ENCODE results near the gene WDR1.
"Not testable (repeated sequence)": the region's sequence is repeated elsewhere in the genome, so short reads cannot be mapped to it uniquely, and the experiment has no call there.

The WDR1 gene

DNA sequence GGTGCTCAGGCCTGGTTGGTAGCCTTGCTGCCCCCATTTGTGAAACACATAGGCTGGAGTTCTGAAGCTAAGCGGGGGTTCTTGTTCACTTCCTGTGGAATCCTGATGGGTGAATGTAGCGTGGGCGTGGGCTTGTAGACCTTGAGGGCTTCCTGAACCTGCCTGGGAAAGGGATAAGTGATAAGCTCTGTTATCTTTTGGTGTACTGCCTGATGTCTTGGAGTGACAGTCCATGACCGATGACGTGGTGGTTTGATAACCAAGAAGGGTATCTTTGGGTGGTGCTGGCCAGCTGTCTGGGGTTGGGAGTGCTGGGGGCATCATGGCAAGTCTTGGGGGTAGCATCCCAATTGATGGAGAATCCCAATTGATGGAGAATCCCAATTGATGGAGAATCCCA is 17.5 kb upstream of the WDR1 start:
- Histone ChIP-seq H3K27me3 (ENCODE audit: control insufficient read depth in 2 of 2, insufficient read depth in 2 of 2, low read length in 2 of 2) (no peaks in the 10 kb centered on the region), H3K9ac (ENCODE audit: low read depth in 1 of 2, low read length in 2 of 2) (no peak overlapping the region), H3K9me3 (ENCODE audit: control insufficient read depth in 2 of 2, low read length in 2 of 2) (no peaks in the 10 kb centered on the region)

DNA sequence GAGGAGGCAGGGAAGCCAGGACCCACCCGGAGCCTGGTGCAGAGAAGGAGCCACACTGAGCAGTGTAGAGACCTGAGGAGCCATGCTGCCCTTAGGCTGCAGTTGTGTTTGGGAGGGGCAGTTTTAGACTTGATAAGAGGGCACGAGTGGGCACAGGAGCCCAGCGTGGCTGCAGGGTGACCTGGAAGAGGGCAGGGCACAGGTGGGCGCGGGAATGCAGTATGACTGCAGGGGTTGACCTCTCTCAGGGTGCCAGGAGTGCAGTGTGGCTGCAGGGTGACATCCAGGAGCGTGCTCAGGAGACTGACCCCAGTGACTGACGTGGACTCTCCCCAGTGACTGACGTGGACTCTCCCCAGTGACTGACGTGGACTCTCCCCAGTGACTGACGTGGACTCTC is 14.6 kb upstream of the WDR1 start:
- Histone ChIP-seq H3K27me3 (ENCODE audit: control insufficient read depth in 2 of 2, insufficient read depth in 2 of 2, low read length in 2 of 2) (no peaks in the 10 kb centered on the region), H3K27ac (ENCODE audit: low read depth in 2 of 2, low read length in 2 of 2) (no peak overlapping the region), H3K36me3 (ENCODE audit: control insufficient read depth in 2 of 2, insufficient read depth in 2 of 2, low read length in 2 of 2) (no peaks in the 10 kb centered on the region), H3K9ac (ENCODE audit: low read depth in 1 of 2, low read length in 2 of 2) (no peak overlapping the region), H3K9me3 (ENCODE audit: control insufficient read depth in 2 of 2, low read length in 2 of 2) (no peaks in the 10 kb centered on the region), H3K4me1 (ENCODE audit: control insufficient read depth in 2 of 2, insufficient read depth in 2 of 2, low read length in 2 of 2) (peaks cover 0 to 2% of the 10 kb centered on the region in 2 donors), H3K4me3 (ENCODE audit: low read length in 2 of 2) (no peak overlapping the region)

More for the DNA sequence above, 17.5 kb upstream of the WDR1 start:
- no peaks in the 10 kb centered on the region for H3K36me3 ChIP-seq (ENCODE audit: control insufficient read depth in 2 of 2, insufficient read depth in 2 of 2, low read length in 2 of 2)
- peaks cover 0 to 2% of the 10 kb centered on the region in 2 donors for H3K4me1 ChIP-seq (ENCODE audit: control insufficient read depth in 2 of 2, insufficient read depth in 2 of 2, low read length in 2 of 2)
- H3K4me3 ChIP-seq (ENCODE audit: low read length in 2 of 2), result no peak overlapping the region
- H3K27ac ChIP-seq (ENCODE audit: low read depth in 2 of 2, low read length in 2 of 2), result no peak overlapping the region

DNA sequence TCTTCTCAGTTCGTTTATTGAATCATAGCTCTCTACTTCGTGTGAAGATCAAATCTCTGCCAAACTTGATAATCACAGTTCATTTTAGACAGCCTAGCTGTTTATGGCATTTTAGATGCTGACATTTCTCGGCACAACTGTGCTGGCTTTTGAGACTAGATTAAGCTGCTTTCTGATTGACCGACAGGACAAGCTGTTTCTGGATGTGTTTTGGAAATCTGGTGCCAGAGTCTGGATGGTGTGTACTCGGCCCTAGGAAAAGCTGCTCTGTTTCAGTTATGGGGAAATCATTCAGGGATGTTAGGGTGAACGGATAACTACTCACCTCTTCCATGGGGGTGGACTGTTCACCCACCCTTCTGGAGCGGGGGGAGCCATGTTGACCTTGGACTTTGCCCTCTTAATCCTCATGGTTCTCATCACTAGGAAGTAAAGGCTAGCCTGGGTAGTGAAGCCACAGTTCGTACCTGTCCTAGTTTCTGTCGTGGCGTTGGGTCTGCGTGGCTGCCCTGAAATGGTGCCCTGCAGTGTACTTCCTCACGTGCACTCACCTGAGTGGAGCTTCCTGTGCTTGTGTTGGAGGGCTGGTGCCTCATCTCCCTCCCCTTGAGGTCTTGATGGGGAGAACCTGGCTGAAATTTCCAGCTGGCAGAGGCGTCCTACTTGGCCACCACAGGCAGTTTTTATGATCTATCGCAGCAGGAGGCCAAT is 13.7 kb upstream of the WDR1 start:
- Histone ChIP-seq H3K27ac (ENCODE audit: low read depth in 2 of 2, low read length in 2 of 2) (no peak overlapping the region), H3K36me3 (ENCODE audit: control insufficient read depth in 2 of 2, insufficient read depth in 2 of 2, low read length in 2 of 2) (no peaks in the 10 kb centered on the region), H3K4me1 (ENCODE audit: control insufficient read depth in 2 of 2, insufficient read depth in 2 of 2, low read length in 2 of 2) (peaks cover 0 to 2% of the 10 kb centered on the region in 2 donors), H3K9ac (ENCODE audit: low read depth in 1 of 2, low read length in 2 of 2) (no peak overlapping the region), H3K9me3 (ENCODE audit: control insufficient read depth in 2 of 2, low read length in 2 of 2) (no peaks in the 10 kb centered on the region), H3K27me3 (ENCODE audit: control insufficient read depth in 2 of 2, insufficient read depth in 2 of 2, low read length in 2 of 2) (no peaks in the 10 kb centered on the region), H3K4me3 (ENCODE audit: low read length in 2 of 2) (no peak overlapping the region)

DNA sequence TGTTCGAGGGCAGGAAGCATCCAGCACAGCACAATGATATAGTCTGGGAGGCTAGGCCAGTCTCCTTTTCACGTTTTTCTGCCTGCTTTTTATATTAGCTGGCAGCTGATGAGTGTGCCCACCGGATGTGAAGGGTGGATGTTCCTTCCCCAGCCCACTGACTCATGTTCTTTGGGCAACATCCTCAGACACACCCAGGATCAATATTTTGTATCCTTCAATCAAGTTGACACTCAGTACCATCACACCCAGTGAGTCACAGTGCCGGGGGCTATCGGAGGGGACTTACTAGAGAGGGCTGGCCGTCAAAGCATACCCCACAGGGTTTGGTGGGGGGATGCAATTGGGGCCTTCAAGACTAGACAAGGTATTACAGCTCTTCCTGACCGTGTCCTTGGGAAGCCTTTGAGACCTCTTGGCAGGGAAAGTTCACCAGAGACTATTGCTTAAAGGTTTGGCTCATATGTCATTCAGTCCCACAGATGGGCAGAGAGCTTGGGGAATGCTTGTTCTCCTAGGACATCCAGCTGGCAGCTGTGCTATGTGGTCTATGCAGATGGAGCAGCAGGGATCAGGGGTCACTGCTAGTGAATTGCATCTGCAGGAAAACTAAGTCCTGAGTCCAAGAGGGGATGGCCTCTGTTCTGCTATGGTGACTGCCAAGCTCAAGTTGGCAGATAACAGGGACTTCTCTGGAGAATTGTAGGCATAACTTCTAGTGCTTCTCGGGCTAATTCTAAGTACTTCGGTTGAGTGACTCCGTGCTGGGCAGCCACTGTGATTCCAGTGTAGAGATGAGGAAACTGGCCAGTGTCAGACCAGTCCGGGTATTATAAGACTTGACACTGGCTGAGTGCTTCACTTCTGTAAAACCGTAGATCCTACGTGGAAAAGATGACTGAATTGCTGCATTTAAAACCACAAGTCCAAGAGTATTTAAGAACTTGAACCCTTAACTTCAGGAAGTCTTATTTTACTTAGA is 12.9 kb upstream of the WDR1 start:
- no peaks in the 10 kb centered on the region for H3K36me3 ChIP-seq (ENCODE audit: control insufficient read depth in 2 of 2, insufficient read depth in 2 of 2, low read length in 2 of 2)
- peaks cover 0 to 2% of the 10 kb centered on the region in 2 donors for H3K4me1 ChIP-seq (ENCODE audit: control insufficient read depth in 2 of 2, insufficient read depth in 2 of 2, low read length in 2 of 2)
- no peaks in the 10 kb centered on the region for H3K9me3 ChIP-seq (ENCODE audit: control insufficient read depth in 2 of 2, low read length in 2 of 2)
- H3K9ac ChIP-seq (ENCODE audit: low read depth in 1 of 2, low read length in 2 of 2), result no peak overlapping the region
- H3K27ac ChIP-seq (ENCODE audit: low read depth in 2 of 2, low read length in 2 of 2), result no peak overlapping the region
- no peaks in the 10 kb centered on the region for H3K27me3 ChIP-seq (ENCODE audit: control insufficient read depth in 2 of 2, insufficient read depth in 2 of 2, low read length in 2 of 2)
- H3K4me3 ChIP-seq (ENCODE audit: low read length in 2 of 2), result no peak overlapping the region

DNA sequence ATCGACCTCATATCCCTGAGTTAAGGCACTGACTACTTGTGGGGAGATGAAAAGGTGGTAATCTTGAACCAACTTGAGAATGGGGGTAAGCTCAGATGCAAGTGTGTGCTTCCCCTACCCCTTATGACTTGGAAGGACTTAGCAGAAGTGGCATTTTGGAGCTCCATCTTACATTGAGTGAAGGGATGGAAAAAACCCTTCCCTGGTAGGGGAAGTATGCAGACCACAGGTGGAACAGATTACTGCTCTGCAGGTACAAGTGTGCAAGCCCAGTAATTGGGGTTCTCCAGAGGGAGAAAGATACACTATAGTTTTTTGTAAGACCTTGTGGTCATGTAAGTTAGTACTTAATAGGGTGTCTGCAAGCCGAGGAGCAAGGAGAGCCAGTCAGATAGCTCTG is 12.2 kb upstream of the WDR1 start:
- H3K36me3 ChIP-seq (ENCODE audit: control insufficient read depth in 2 of 2, insufficient read depth in 2 of 2, low read length in 2 of 2), result no peaks in the 10 kb centered on the region
- peaks cover 3 to 6% of the 10 kb centered on the region in 2 donors for H3K4me1 ChIP-seq (ENCODE audit: control insufficient read depth in 2 of 2, insufficient read depth in 2 of 2, low read length in 2 of 2)
- H3K9ac ChIP-seq (ENCODE audit: low read depth in 1 of 2, low read length in 2 of 2), result no peak overlapping the region
- no peaks in the 10 kb centered on the region for H3K27me3 ChIP-seq (ENCODE audit: control insufficient read depth in 2 of 2, insufficient read depth in 2 of 2, low read length in 2 of 2)
- H3K9me3 ChIP-seq (ENCODE audit: control insufficient read depth in 2 of 2, low read length in 2 of 2), result no peaks in the 10 kb centered on the region
- no peak overlapping the region for H3K27ac ChIP-seq (ENCODE audit: low read depth in 2 of 2, low read length in 2 of 2)
- H3K4me3 ChIP-seq (ENCODE audit: low read length in 2 of 2), result no peak overlapping the region

DNA sequence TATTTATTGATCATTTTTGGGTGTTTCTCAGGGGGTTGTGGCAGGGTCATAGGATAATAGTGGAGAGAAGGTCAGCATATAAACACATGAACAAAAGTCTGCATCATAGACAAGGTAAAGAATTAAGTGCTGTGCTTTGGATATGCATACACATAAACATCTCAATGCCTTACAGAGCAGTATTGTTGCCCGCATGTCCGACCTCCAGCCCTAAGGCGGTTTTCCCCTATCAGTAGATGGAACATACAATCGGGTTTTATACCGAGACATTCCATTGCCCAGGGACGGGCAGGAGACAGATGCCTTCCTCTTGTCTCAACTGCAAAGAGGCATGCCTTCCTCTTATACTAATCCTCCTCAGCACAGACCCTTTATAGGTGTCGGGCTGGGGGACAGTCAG is 10.9 kb upstream of the WDR1 start:
- H3K4me3 ChIP-seq (ENCODE audit: low read length in 2 of 2); H3K9me3 ChIP-seq (ENCODE audit: control insufficient read depth in 2 of 2, low read length in 2 of 2); H3K27me3 ChIP-seq (ENCODE audit: control insufficient read depth in 2 of 2, insufficient read depth in 2 of 2, low read length in 2 of 2); H3K36me3 ChIP-seq (ENCODE audit: control insufficient read depth in 2 of 2, insufficient read depth in 2 of 2, low read length in 2 of 2); H3K9ac ChIP-seq (ENCODE audit: low read depth in 1 of 2, low read length in 2 of 2); H3K27ac ChIP-seq (ENCODE audit: low read depth in 2 of 2, low read length in 2 of 2): not testable (repeated sequence)
- peaks cover 6 to 10% of the 10 kb centered on the region in 2 donors for H3K4me1 ChIP-seq (ENCODE audit: control insufficient read depth in 2 of 2, insufficient read depth in 2 of 2, low read length in 2 of 2)

DNA sequence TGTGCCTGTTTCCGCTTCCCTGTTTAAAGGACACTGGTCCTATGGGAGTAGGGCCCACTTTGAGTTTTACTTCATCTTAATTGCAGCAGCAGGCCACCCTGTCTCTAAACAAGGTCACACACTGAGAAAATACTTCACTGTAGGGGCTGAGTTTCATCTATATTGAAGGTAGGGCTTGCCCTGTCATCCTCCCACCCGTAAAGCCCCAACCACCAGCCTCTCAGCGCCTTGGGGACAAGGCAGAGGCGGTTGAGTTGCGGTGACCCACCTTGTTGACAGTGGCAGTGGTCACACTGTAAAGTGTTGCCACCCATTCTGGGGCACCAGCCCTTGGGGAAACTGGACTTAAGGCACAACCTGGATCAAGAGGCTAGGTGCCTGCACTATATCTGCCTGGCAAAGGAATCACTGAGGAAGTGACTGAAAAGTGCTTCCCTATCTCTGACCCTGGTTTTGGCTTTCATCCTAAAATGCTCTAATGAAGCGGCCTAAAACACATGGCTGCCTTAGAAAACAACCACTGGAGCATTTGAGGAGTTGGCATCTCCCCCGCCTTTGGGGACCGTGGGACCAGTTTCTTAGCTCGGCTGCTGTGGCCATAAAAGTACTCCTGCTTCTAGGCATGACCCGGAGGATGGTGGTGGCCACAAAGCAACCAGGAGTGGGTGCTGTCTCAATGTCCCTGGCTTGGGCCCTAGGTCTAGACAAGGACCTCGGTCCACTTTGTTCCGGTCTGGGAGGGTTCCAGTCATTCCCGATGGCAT is 7.8 kb upstream of the WDR1 start:
- Histone ChIP-seq H3K9ac (ENCODE audit: low read depth in 1 of 2, low read length in 2 of 2) (no peak overlapping the region), H3K27ac (ENCODE audit: low read depth in 2 of 2, low read length in 2 of 2) (no peak overlapping the region), H3K4me1 (ENCODE audit: control insufficient read depth in 2 of 2, insufficient read depth in 2 of 2, low read length in 2 of 2) (peaks cover 11 to 19% of the 10 kb centered on the region in 2 donors), H3K4me3 (ENCODE audit: low read length in 2 of 2) (no peak overlapping the region), H3K27me3 (ENCODE audit: control insufficient read depth in 2 of 2, insufficient read depth in 2 of 2, low read length in 2 of 2) (no peaks in the 10 kb centered on the region), H3K9me3 (ENCODE audit: control insufficient read depth in 2 of 2, low read length in 2 of 2) (no peaks in the 10 kb centered on the region), H3K36me3 (ENCODE audit: control insufficient read depth in 2 of 2, insufficient read depth in 2 of 2, low read length in 2 of 2) (no peaks in the 10 kb centered on the region)

DNA sequence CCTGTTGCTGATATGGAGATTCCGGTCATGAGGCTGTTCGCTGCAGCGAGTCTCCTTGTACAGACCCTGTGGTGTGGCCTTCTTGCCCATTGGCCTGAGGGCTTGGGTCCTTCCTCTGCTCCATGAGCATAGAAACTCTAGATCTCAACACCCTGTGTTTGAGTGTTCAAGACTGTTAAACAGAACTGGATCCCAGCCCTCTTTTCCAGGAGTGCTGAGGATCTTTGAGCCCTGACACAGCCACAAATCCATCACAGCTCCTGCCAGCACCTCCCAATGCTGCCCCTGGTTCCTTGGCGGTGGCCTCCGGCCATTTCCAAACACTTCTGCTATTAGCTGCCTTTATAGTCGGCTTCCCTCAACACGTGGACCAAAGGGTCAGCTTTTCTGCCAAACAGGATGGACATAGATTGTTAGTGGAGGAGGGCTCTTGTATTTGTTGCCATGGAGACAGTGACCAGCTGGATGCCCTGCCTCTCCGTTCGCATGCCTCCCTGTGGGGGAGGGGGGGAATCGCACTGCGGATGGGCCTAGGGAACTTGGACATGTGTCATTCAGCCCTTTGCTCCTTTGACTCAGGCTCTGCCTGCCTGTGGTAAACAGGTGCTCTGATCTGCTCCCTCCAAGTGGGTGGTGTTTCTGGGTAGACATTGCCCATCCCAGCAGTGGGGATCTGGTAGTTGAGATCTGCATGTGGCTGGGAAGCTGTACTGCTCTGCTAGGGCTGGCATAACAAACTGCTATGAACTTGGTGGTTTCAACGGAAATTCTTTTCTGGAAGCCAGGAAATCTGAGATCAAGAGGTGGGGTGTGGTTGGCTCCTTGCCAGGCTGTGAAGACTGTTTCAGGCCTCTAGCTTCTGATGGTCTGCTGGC is 6.9 kb upstream of the WDR1 start:
- Histone ChIP-seq H3K9ac (ENCODE audit: low read depth in 1 of 2, low read length in 2 of 2) (no peak overlapping the region), H3K9me3 (ENCODE audit: control insufficient read depth in 2 of 2, low read length in 2 of 2) (no peaks in the 10 kb centered on the region), H3K27me3 (ENCODE audit: control insufficient read depth in 2 of 2, insufficient read depth in 2 of 2, low read length in 2 of 2) (no peaks in the 10 kb centered on the region), H3K36me3 (ENCODE audit: control insufficient read depth in 2 of 2, insufficient read depth in 2 of 2, low read length in 2 of 2) (no peaks in the 10 kb centered on the region), H3K27ac (ENCODE audit: low read depth in 2 of 2, low read length in 2 of 2) (no peak overlapping the region), H3K4me3 (ENCODE audit: low read length in 2 of 2) (no peak overlapping the region), H3K4me1 (ENCODE audit: control insufficient read depth in 2 of 2, insufficient read depth in 2 of 2, low read length in 2 of 2) (peaks cover 15 to 20% of the 10 kb centered on the region in 2 donors)

DNA sequence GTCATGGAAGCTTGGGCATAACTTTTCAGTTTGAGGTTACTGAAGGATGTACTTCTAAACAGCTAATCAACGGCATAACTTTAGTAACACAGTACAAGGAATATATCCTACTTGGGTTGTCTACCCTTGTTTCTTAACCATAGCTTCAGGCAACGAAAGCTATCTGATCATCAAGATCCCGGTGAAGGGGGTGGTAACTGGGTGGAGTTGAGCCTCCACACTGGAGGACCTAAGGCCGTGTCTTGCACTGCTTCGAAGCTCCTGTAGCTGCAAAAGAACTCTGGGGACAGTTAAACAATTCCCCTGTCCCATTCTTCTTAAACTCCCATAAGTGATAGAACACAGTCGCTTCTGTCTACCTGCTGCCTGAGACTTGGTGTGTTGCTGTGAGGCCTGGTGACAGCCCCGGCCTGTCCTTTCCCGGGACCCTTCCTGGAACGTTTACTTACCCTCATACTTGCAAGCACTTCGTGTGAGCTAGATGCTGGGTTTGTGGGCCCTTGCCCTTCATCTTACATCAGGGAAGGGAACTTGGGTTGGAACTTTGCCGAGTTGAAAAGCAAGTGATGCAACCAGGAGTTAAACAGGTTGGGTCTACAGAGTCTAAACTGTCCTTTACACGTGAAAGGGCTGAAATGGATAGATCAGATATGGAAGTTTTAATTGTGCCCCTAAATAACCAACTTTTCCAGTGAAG is 5.8 kb upstream of the WDR1 start:
- Histone ChIP-seq H3K9ac (ENCODE audit: low read depth in 1 of 2, low read length in 2 of 2) (no peak overlapping the region), H3K27me3 (ENCODE audit: control insufficient read depth in 2 of 2, insufficient read depth in 2 of 2, low read length in 2 of 2) (no peaks in the 10 kb centered on the region), H3K27ac (ENCODE audit: low read depth in 2 of 2, low read length in 2 of 2) (no peak overlapping the region), H3K4me1 (ENCODE audit: control insufficient read depth in 2 of 2, insufficient read depth in 2 of 2, low read length in 2 of 2) (peaks cover 26 to 31% of the 10 kb centered on the region in 2 donors), H3K4me3 (ENCODE audit: low read length in 2 of 2) (no peak overlapping the region), H3K9me3 (ENCODE audit: control insufficient read depth in 2 of 2, low read length in 2 of 2) (no peaks in the 10 kb centered on the region), H3K36me3 (ENCODE audit: control insufficient read depth in 2 of 2, insufficient read depth in 2 of 2, low read length in 2 of 2) (no peaks in the 10 kb centered on the region)

All from mucosa of rectum (tissue), 2 donors.